ENCODE measurements around the gene TAC1.

The TAC1 gene

DNA sequence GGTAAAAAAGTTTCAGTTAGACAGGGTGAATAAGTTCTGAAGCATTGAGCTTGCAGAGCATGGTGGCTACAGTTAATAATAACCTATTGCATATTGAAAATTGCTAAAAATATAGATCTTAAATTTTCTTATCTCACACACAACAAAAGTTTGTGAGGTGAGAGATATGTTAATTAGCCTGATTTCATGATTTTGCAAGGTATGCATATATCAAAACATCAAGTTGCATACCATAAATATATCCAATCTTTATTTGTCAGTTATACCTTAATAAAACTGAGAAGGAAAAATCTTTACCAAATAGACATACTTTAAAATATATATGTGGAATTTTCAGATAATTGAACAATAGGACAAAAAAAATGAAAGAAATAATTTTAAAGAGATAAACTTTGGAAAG, 16.6 kb downstream of the TAC1 start:
- H3K27ac ChIP-seq (ENCODE audit: extremely low read depth, low read depth, low read length), result no peak overlapping the region
- TF ChIP-seq ZNF654 (tag by site-specific recombination; IDR thresholded peaks at IDR 0.05; ENCODE audit: low read depth) (no peak), ZNF513 (tag by site-specific recombination; IDR thresholded peaks at IDR 0.05) (no peak), GLI2 (tag by site-specific recombination; IDR thresholded peaks at IDR 0.05; ENCODE audit: borderline replicate concordance, low read depth) (no peak), ZNF138 (tag by site-specific recombination; IDR thresholded peaks at IDR 0.05; ENCODE audit: borderline replicate concordance) (no peak), TRIM28 (IDR thresholded peaks at IDR 0.05; ENCODE audit: borderline replicate concordance, low read length) (no peak), ZNF830 (tag by site-specific recombination; IDR thresholded peaks at IDR 0.05; ENCODE audit: low read depth) (no peak), ZNF626 (tag by site-specific recombination; IDR thresholded peaks at IDR 0.05) (no peak), ZNF747 (tag by site-specific recombination; IDR thresholded peaks at IDR 0.05) (no peak), ZNF239 (tag by site-specific recombination; IDR thresholded peaks at IDR 0.05) (no peak), ZNF677 (tag by site-specific recombination; IDR thresholded peaks at IDR 0.05) (no peak), ZNF202 (tag by site-specific recombination; IDR thresholded peaks at IDR 0.05; ENCODE audit: borderline replicate concordance) (no peak), GLIS2 (tag by site-specific recombination; IDR thresholded peaks at IDR 0.05) (no peak), ZNF404 (tag by site-specific recombination; IDR thresholded peaks at IDR 0.05) (no peak)
- TF ChIP-seq, protein P1, sequence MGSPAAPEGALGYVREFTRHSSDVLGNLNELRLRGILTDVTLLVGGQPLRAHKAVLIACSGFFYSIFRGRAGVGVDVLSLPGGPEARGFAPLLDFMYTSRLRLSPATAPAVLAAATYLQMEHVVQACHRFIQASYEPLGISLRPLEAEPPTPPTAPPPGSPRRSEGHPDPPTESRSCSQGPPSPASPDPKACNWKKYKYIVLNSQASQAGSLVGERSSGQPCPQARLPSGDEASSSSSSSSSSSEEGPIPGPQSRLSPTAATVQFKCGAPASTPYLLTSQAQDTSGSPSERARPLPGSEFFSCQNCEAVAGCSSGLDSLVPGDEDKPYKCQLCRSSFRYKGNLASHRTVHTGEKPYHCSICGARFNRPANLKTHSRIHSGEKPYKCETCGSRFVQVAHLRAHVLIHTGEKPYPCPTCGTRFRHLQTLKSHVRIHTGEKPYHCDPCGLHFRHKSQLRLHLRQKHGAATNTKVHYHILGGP (tag by site-specific recombination; IDR thresholded peaks at IDR 0.05), result no peak
- TF ChIP-seq, protein P2, sequence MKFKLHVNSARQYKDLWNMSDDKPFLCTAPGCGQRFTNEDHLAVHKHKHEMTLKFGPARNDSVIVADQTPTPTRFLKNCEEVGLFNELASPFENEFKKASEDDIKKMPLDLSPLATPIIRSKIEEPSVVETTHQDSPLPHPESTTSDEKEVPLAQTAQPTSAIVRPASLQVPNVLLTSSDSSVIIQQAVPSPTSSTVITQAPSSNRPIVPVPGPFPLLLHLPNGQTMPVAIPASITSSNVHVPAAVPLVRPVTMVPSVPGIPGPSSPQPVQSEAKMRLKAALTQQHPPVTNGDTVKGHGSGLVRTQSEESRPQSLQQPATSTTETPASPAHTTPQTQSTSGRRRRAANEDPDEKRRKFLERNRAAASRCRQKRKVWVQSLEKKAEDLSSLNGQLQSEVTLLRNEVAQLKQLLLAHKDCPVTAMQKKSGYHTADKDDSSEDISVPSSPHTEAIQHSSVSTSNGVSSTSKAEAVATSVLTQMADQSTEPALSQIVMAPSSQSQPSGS (tag by site-specific recombination; IDR thresholded peaks at IDR 0.05; ENCODE audit: low read depth), result no peak
- TF ChIP-seq, protein P3, sequence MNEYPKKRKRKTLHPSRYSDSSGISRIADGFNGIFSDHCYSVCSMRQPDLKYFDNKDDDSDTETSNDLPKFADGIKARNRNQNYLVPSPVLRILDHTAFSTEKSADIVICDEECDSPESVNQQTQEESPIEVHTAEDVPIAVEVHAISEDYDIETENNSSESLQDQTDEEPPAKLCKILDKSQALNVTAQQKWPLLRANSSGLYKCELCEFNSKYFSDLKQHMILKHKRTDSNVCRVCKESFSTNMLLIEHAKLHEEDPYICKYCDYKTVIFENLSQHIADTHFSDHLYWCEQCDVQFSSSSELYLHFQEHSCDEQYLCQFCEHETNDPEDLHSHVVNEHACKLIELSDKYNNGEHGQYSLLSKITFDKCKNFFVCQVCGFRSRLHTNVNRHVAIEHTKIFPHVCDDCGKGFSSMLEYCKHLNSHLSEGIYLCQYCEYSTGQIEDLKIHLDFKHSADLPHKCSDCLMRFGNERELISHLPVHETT (tag by site-specific recombination; IDR thresholded peaks at IDR 0.05), result no peak
- H3K4me1 ChIP-seq (ENCODE audit: control insufficient read depth, insufficient read depth, low read length), result no peaks in the 10 kb centered on the region
- no peak overlapping the region for H3K4me3 ChIP-seq (ENCODE audit: low read depth, low read length)
- ChIA-PET POLR2A (no interaction called here), CTCF (no interaction called here)
- no peaks in the 10 kb centered on the region for H3K36me3 ChIP-seq (ENCODE audit: control insufficient read depth in 2 of 2, insufficient read depth in 1 of 2, low read length in 2 of 2)
- no peaks in the 10 kb centered on the region for H3K9me3 ChIP-seq (ENCODE audit: control insufficient read depth, insufficient read depth, low read depth, low read length)

- ChIA-PET CTCF (no interaction called here), POLR2A (no interaction called here)
- Histone ChIP-seq H3K36me3 (ENCODE audit: control insufficient read depth in 2 of 2, insufficient read depth in 1 of 2, low read length in 2 of 2) (no peaks in the 10 kb centered on the region), H3K4me1 (ENCODE audit: control insufficient read depth, insufficient read depth, low read length) (no peaks in the 10 kb centered on the region), H3K27ac (ENCODE audit: extremely low read depth, low read depth, low read length) (no peak overlapping the region), H3K9me3 (ENCODE audit: control insufficient read depth, insufficient read depth, low read depth, low read length) (no peaks in the 10 kb centered on the region), H3K4me3 (ENCODE audit: low read depth, low read length) (no peak overlapping the region)
- TF ChIP-seq, protein P4, sequence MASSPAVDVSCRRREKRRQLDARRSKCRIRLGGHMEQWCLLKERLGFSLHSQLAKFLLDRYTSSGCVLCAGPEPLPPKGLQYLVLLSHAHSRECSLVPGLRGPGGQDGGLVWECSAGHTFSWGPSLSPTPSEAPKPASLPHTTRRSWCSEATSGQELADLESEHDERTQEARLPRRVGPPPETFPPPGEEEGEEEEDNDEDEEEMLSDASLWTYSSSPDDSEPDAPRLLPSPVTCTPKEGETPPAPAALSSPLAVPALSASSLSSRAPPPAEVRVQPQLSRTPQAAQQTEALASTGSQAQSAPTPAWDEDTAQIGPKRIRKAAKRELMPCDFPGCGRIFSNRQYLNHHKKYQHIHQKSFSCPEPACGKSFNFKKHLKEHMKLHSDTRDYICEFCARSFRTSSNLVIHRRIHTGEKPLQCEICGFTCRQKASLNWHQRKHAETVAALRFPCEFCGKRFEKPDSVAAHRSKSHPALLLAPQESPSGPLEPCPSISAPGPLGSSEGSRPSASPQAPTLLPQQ (tag by site-specific recombination; IDR thresholded peaks at IDR 0.05), result no peak
- no peak for TF ChIP-seq SP2 (tag by site-specific recombination; IDR thresholded peaks at IDR 0.05)
- no peak for TF ChIP-seq ZNF148 (tag by site-specific recombination; IDR thresholded peaks at IDR 0.05; ENCODE audit: borderline replicate concordance)
- no peak for TF ChIP-seq ZNF777 (tag by site-specific recombination; IDR thresholded peaks at IDR 0.05; ENCODE audit: borderline replicate concordance)
- TF ChIP-seq ZNF391 (tag by site-specific recombination; IDR thresholded peaks at IDR 0.05; ENCODE audit: borderline replicate concordance, low read depth), result no peak
- TF ChIP-seq ZNF184 (tag by site-specific recombination; IDR thresholded peaks at IDR 0.05), result no peak
- no peak for TF ChIP-seq ZNF174 (tag by site-specific recombination; IDR thresholded peaks at IDR 0.05)
- no peak for TF ChIP-seq ZNF132 (tag by site-specific recombination; IDR thresholded peaks at IDR 0.05; ENCODE audit: borderline replicate concordance)
- no peak for TF ChIP-seq ZNF549 (tag by site-specific recombination; IDR thresholded peaks at IDR 0.05)
Observed at GRCh38 chr7:97751566-97751965, 19.7 kb downstream of the TAC1 start.

All from HEK293 (cell line).